Measurements from ENCODE around the gene MCAT.

MCAT gene

GRCh38 chr22:43098356-43098755 lies 44.8 kb downstream of the MCAT start:
- Histone ChIP-seq H3K27ac (ENCODE audit: low read depth, low read length) (no peak overlapping the region), H3K4me1 (ENCODE audit: control insufficient read depth in 5 of 5, insufficient read depth in 5 of 5, low read length in 5 of 5) (no peaks in the 10 kb centered on the region)

GRCh38 chr22:43096420-43096819 lies 46.8 kb downstream of the MCAT start:
- Histone ChIP-seq H3K27ac (ENCODE audit: low read depth, low read length) (no peak overlapping the region), H3K9ac (ENCODE audit: low read length in 5 of 5) (no peak overlapping the region), H3K36me3 (ENCODE audit: control insufficient read depth in 5 of 5, insufficient read depth in 5 of 5, low read length in 5 of 5) (no peaks in the 10 kb centered on the region), H3K4me3 (ENCODE audit: low read depth in 1 of 5, low read length in 5 of 5) (no peak overlapping the region), H3K4me1 (ENCODE audit: control insufficient read depth in 5 of 5, insufficient read depth in 5 of 5, low read length in 5 of 5) (no peaks in the 10 kb centered on the region), H3K27me3 (ENCODE audit: control insufficient read depth in 5 of 5, insufficient read depth in 4 of 5, low read length in 5 of 5) (no peaks in the 10 kb centered on the region), H3K9me3 (ENCODE audit: control insufficient read depth in 5 of 5, low read length in 5 of 5) (peaks cover 0 to 10% (median 6%) of the 10 kb centered on the region in 5 donors)

More at GRCh38 chr22:43098356-43098755, 44.8 kb downstream of the MCAT start:
- H3K4me3 ChIP-seq (ENCODE audit: low read depth in 1 of 5, low read length in 5 of 5) = no peak overlapping the region
- peaks cover 0 to 10% (median 6%) of the 10 kb centered on the region in 5 donors for H3K9me3 ChIP-seq (ENCODE audit: control insufficient read depth in 5 of 5, low read length in 5 of 5)
- H3K36me3 ChIP-seq (ENCODE audit: control insufficient read depth in 5 of 5, insufficient read depth in 5 of 5, low read length in 5 of 5) = no peaks in the 10 kb centered on the region
- no peak overlapping the region for H3K9ac ChIP-seq (ENCODE audit: low read length in 5 of 5)
- H3K27me3 ChIP-seq (ENCODE audit: control insufficient read depth in 5 of 5, insufficient read depth in 4 of 5, low read length in 5 of 5) = no peaks in the 10 kb centered on the region

- H3K27me3 ChIP-seq (ENCODE audit: control insufficient read depth in 5 of 5, insufficient read depth in 4 of 5, low read length in 5 of 5) = no peaks in the 10 kb centered on the region
- H3K36me3 ChIP-seq (ENCODE audit: control insufficient read depth in 5 of 5, insufficient read depth in 5 of 5, low read length in 5 of 5) = no peaks in the 10 kb centered on the region
- H3K4me1 ChIP-seq (ENCODE audit: control insufficient read depth in 5 of 5, insufficient read depth in 5 of 5, low read length in 5 of 5) = peaks cover 0 to 4% (median 2%) of the 10 kb centered on the region in 5 donors
- no peak overlapping the region for H3K9ac ChIP-seq (ENCODE audit: low read length in 5 of 5)
- H3K4me3 ChIP-seq (ENCODE audit: low read depth in 1 of 5, low read length in 5 of 5) = no peak overlapping the region
- H3K27ac ChIP-seq (ENCODE audit: low read depth, low read length) = no peak overlapping the region
- H3K9me3 ChIP-seq (ENCODE audit: control insufficient read depth in 5 of 5, low read length in 5 of 5) = peaks cover 0 to 10% (median 6%) of the 10 kb centered on the region in 5 donors
These were observed 48.6 kb downstream of the MCAT start for GRCh38 chr22:43094551-43094950.

- Histone ChIP-seq H3K9me3 (ENCODE audit: control insufficient read depth in 5 of 5, low read length in 5 of 5) (peaks cover 0 to 10% (median 6%) of the 10 kb centered on the region in 5 donors), H3K27ac (ENCODE audit: low read depth, low read length) (no peak overlapping the region), H3K4me1 (ENCODE audit: control insufficient read depth in 5 of 5, insufficient read depth in 5 of 5, low read length in 5 of 5) (peaks cover 0 to 6% (median 5%) of the 10 kb centered on the region in 5 donors), H3K36me3 (ENCODE audit: control insufficient read depth in 5 of 5, insufficient read depth in 5 of 5, low read length in 5 of 5) (no peaks in the 10 kb centered on the region), H3K9ac (ENCODE audit: low read length in 5 of 5) (no peak overlapping the region), H3K27me3 (ENCODE audit: control insufficient read depth in 5 of 5, insufficient read depth in 4 of 5, low read length in 5 of 5) (no peaks in the 10 kb centered on the region), H3K4me3 (ENCODE audit: low read depth in 1 of 5, low read length in 5 of 5) (no peak overlapping the region)
These were observed 49.1 kb downstream of the MCAT start for GRCh38 chr22:43094085-43094484.

GRCh38 chr22:43092085-43092484 lies 51.1 kb downstream of the MCAT start:
- H3K9ac ChIP-seq (ENCODE audit: low read length in 5 of 5) = no peak overlapping the region
- H3K4me1 ChIP-seq (ENCODE audit: control insufficient read depth in 5 of 5, insufficient read depth in 5 of 5, low read length in 5 of 5) = peaks cover 2 to 13% (median 11%) of the 10 kb centered on the region in 5 donors
- no peaks in the 10 kb centered on the region for H3K36me3 ChIP-seq (ENCODE audit: control insufficient read depth in 5 of 5, insufficient read depth in 5 of 5, low read length in 5 of 5)
- no peak overlapping the region for H3K4me3 ChIP-seq (ENCODE audit: low read depth in 1 of 5, low read length in 5 of 5)
- H3K27ac ChIP-seq (ENCODE audit: low read depth, low read length) = no peak overlapping the region
- H3K9me3 ChIP-seq (ENCODE audit: control insufficient read depth in 5 of 5, low read length in 5 of 5) = peaks cover 0 to 9% (median 5%) of the 10 kb centered on the region in 5 donors
- no peaks in the 10 kb centered on the region for H3K27me3 ChIP-seq (ENCODE audit: control insufficient read depth in 5 of 5, insufficient read depth in 4 of 5, low read length in 5 of 5)

- H3K27me3 ChIP-seq (ENCODE audit: control insufficient read depth in 5 of 5, insufficient read depth in 4 of 5, low read length in 5 of 5) = no peaks in the 10 kb centered on the region
- H3K4me1 ChIP-seq (ENCODE audit: control insufficient read depth in 5 of 5, insufficient read depth in 5 of 5, low read length in 5 of 5) = peaks cover 2 to 13% (median 11%) of the 10 kb centered on the region in 5 donors
- no peak overlapping the region for H3K4me3 ChIP-seq (ENCODE audit: low read depth in 1 of 5, low read length in 5 of 5)
- H3K27ac ChIP-seq (ENCODE audit: low read depth, low read length) = no peak overlapping the region
- H3K36me3 ChIP-seq (ENCODE audit: control insufficient read depth in 5 of 5, insufficient read depth in 5 of 5, low read length in 5 of 5) = peaks cover 0 to 2% (median 0%) of the 10 kb centered on the region in 5 donors
- H3K9me3 ChIP-seq (ENCODE audit: control insufficient read depth in 5 of 5, low read length in 5 of 5) = no peaks in the 10 kb centered on the region
- H3K9ac ChIP-seq (ENCODE audit: low read length in 5 of 5) = no peak overlapping the region
These were observed 52.9 kb downstream of the MCAT start for GRCh38 chr22:43090130-43090789.

- H3K27ac ChIP-seq (ENCODE audit: low read depth, low read length) = peak within 1 kb of the TSS; percentile 6
- H3K36me3 ChIP-seq (ENCODE audit: control insufficient read depth in 5 of 5, insufficient read depth in 5 of 5, low read length in 5 of 5) = peaks cover 0 to 2% (median 0%) of the 10 kb centered on the region in 5 donors
- no peaks in the 10 kb centered on the region for H3K9me3 ChIP-seq (ENCODE audit: control insufficient read depth in 5 of 5, low read length in 5 of 5)
- H3K4me1 ChIP-seq (ENCODE audit: control insufficient read depth in 5 of 5, insufficient read depth in 5 of 5, low read length in 5 of 5) = peaks cover 2 to 13% (median 11%) of the 10 kb centered on the region in 5 donors
- H3K4me3 ChIP-seq (ENCODE audit: low read depth in 1 of 5, low read length in 5 of 5) = peak within 1 kb of the TSS; percentile 79 to 94 (median 83)
- H3K9ac ChIP-seq (ENCODE audit: low read length in 5 of 5) = peak within 1 kb of the TSS in 4 of 5 donors; percentile 66 to 79 (median 73)
- no peaks in the 10 kb centered on the region for H3K27me3 ChIP-seq (ENCODE audit: control insufficient read depth in 5 of 5, insufficient read depth in 4 of 5, low read length in 5 of 5)
These were observed 54.0 kb downstream of the MCAT start, which contains the start of gene TTLL1 for GRCh38 chr22:43088984-43089717. TSS of gene TTLL1 (minus strand) at chr22:43089391. CDS start at chr22:43075586, 13,805 bp downstream.

GRCh38 chr22:43088627-43088983 lies 54.6 kb downstream of the MCAT start:
- H3K4me3 ChIP-seq (ENCODE audit: low read depth in 1 of 5, low read length in 5 of 5) = peak overlapping the region; percentile 79 to 94 (median 83)
- peak overlapping the region in 3 of 5 donors; percentile 40 to 71 (median 70) for H3K9ac ChIP-seq (ENCODE audit: low read length in 5 of 5)

GRCh38 chr22:43085658-43086606 lies 57.3 kb downstream of the MCAT start:
- Histone ChIP-seq H3K9me3 (ENCODE audit: control insufficient read depth in 5 of 5, low read length in 5 of 5) (no peaks in the 10 kb centered on the region), H3K4me3 (ENCODE audit: low read depth in 1 of 5, low read length in 5 of 5) (no peak overlapping the region), H3K27me3 (ENCODE audit: control insufficient read depth in 5 of 5, insufficient read depth in 4 of 5, low read length in 5 of 5) (no peaks in the 10 kb centered on the region), H3K27ac (ENCODE audit: low read depth, low read length) (no peak overlapping the region), H3K4me1 (ENCODE audit: control insufficient read depth in 5 of 5, insufficient read depth in 5 of 5, low read length in 5 of 5) (peaks cover 2 to 13% (median 11%) of the 10 kb centered on the region in 5 donors), H3K36me3 (ENCODE audit: control insufficient read depth in 5 of 5, insufficient read depth in 5 of 5, low read length in 5 of 5) (peaks cover 0 to 2% (median 0%) of the 10 kb centered on the region in 5 donors), H3K9ac (ENCODE audit: low read length in 5 of 5) (no peak overlapping the region)

More at GRCh38 chr22:43088627-43088983, 54.6 kb downstream of the MCAT start:
- no peaks in the 10 kb centered on the region for H3K27me3 ChIP-seq (ENCODE audit: control insufficient read depth in 5 of 5, insufficient read depth in 4 of 5, low read length in 5 of 5)
- H3K27ac ChIP-seq (ENCODE audit: low read depth, low read length) = no peak overlapping the region
- peaks cover 2 to 13% (median 11%) of the 10 kb centered on the region in 5 donors for H3K4me1 ChIP-seq (ENCODE audit: control insufficient read depth in 5 of 5, insufficient read depth in 5 of 5, low read length in 5 of 5)
- H3K36me3 ChIP-seq (ENCODE audit: control insufficient read depth in 5 of 5, insufficient read depth in 5 of 5, low read length in 5 of 5) = peaks cover 0 to 2% (median 0%) of the 10 kb centered on the region in 5 donors
- no peaks in the 10 kb centered on the region for H3K9me3 ChIP-seq (ENCODE audit: control insufficient read depth in 5 of 5, low read length in 5 of 5)
